B cell (primary cell): Measurements from ENCODE around the gene CDC42SE1. TPM values are rescaled to one million over a fixed set of nuclear protein-coding genes. Genes with fewer than 3 reads are reported as not detected.

Experiments used
- ATAC-seq: fragments of 200-7000 bp; cut with Tn5 transposase; one replicate; pipeline ENCODE4 v1.10.0; 2021; ENCODE audit warnings: low read depth, mild to moderate bottlenecking, moderate number of reproducible peaks, moderate library complexity
- CTCF ChIA-PET: fragments of 350-600 bp; sonication (Branson Sonifier 250); formaldehyde crosslinking; loops from one replicate; lab custom pipeline; 2021; ENCODE audit warnings: antibody characterized with exemption, inconsistent platforms; lab: Charles Lee
- POLR2A ChIA-PET: fragments of 350-600 bp; sonication (Branson Sonifier 250); formaldehyde crosslinking; loops from one replicate; lab custom pipeline; 2021; ENCODE audit warnings: antibody characterized with exemption; lab: Charles Lee
- DNase-seq: peaks from one replicate; pipeline ENCODE4 v3.0.0; 2013
- H2AFZ ChIP-seq: 2 replicates; pipeline ENCODE4 v1.6.1; 2012; ENCODE audit warnings: mild to moderate bottlenecking, low read depth, low read length; ENCODE audit not compliant: insufficient read depth, poor library complexity, severe bottlenecking
- H3K27ac ChIP-seq, 2 donors: 1 replicate in 1 of 2; 2 replicates in 1 of 2; pipeline ENCODE4 v1.5.1; 2012 to 2013; ENCODE audit warnings: low read length in 2 of 2, mild to moderate bottlenecking in 2 of 2, moderate library complexity in 1 of 2
- H3K27me3 ChIP-seq, 4 experiments: fragments of 200-600 bp in 1 of 4; sonication (generic) in 1 of 4; replicated peaks in 1 of 4; 1 replicate in 2 of 4; 2 replicates in 2 of 4; pipeline versions ENCODE4 v1.6.1 to v1.7.0; 2013 to 2016; ENCODE audit warnings: low read length in 3 of 4, mild to moderate bottlenecking in 2 of 4, mixed read lengths in 1 of 4, moderate library complexity in 1 of 4; ENCODE audit not compliant: insufficient read depth in 4 of 4, control insufficient read depth in 3 of 4; ENCODE audit errors: control extremely low read depth in 1 of 4
- H3K36me3 ChIP-seq, 2 experiments: replicated peaks in 1 of 2; 1 replicate in 1 of 2; 2 replicates in 1 of 2; pipeline versions ENCODE4 v1.6.1 to v1.7.1; 2013; ENCODE audit warnings: low read length in 1 of 2; ENCODE audit not compliant: insufficient read depth in 2 of 2, control insufficient read depth in 1 of 2; ENCODE audit errors: control extremely low read depth in 1 of 2, extremely low read depth in 1 of 2
- H3K4me1 ChIP-seq, 2 donors: fragments of 200-600 bp in 1 of 2; sonication (generic) in 1 of 2; 1 replicate in 1 of 2; 2 replicates in 1 of 2; pipeline versions ENCODE4 v1.5.1 to v1.6.1; 2013 to 2017; ENCODE audit warnings: low read length in 2 of 2; ENCODE audit not compliant: control insufficient read depth in 2 of 2, insufficient read depth in 2 of 2
- H3K4me2 ChIP-seq: replicated peaks from 2 replicates; pipeline ENCODE3; 2012; ENCODE audit warnings: mild to moderate bottlenecking, low read depth, low read length; ENCODE audit not compliant: poor library complexity, severe bottlenecking
- H3K4me3 ChIP-seq, 5 experiments: fragments of 200-600 bp in 1 of 5; sonication (generic) in 1 of 5; 1 replicate in 3 of 5; 2 replicates in 2 of 5; pipeline versions ENCODE4 v1.5.1 to v1.7.0; 2011 to 2016; ENCODE audit warnings: low read length in 4 of 5, mild to moderate bottlenecking in 4 of 5, low read depth in 2 of 5, control low read depth in 1 of 5, moderate library complexity in 1 of 5; ENCODE audit not compliant: insufficient read depth in 1 of 5; ENCODE audit errors: control extremely low read depth in 1 of 5, extremely low read depth in 1 of 5
- H3K79me2 ChIP-seq: fragments of 200-600 bp; sonication (generic); one replicate; pipeline ENCODE4 v1.6.0; 2016; ENCODE audit warnings: low read length; ENCODE audit not compliant: control insufficient read depth, insufficient read depth
- H3K9ac ChIP-seq: fragments of 200-600 bp; sonication (generic); 2 replicates; pipeline ENCODE4 v1.6.1; 2017; ENCODE audit warnings: mild to moderate bottlenecking, low read length, moderate library complexity
- H3K9me3 ChIP-seq, 3 donors: one replicate each; pipeline versions ENCODE4 v1.6.1 to v1.7.1; 2013; ENCODE audit warnings: low read length in 2 of 3; ENCODE audit not compliant: control insufficient read depth in 2 of 3, insufficient read depth in 1 of 3; ENCODE audit errors: control extremely low read depth in 1 of 3
- H4K20me1 ChIP-seq: 2 replicates; pipeline ENCODE4 v1.6.0; 2012; ENCODE audit warnings: mild to moderate bottlenecking, low read length; ENCODE audit not compliant: insufficient read depth, control insufficient read depth, poor library complexity, severe bottlenecking
- H3K27ac Mint-ChIP-seq: one replicate; pipeline ENCODE4 v1.8.0; 2021; ENCODE audit warnings: mixed read lengths
- H3K27me3 Mint-ChIP-seq: one replicate; pipeline ENCODE4 v1.8.0; 2021; ENCODE audit warnings: mixed read lengths
- H3K4me1 Mint-ChIP-seq: one replicate; pipeline ENCODE4 v1.8.0; 2021; ENCODE audit warnings: mixed read lengths
- H3K4me3 Mint-ChIP-seq: one replicate; pipeline ENCODE4 v1.8.0; 2021; ENCODE audit warnings: mixed read lengths
- H3K9me3 Mint-ChIP-seq: one replicate; pipeline ENCODE4 v1.8.0; 2022; ENCODE audit warnings: mixed read lengths; ENCODE audit not compliant: insufficient read depth
- EZH2 ChIP-seq: IDR thresholded peaks from 2 replicates; pipeline ENCODE4 v1.6.1; 2012; ENCODE audit warnings: borderline replicate concordance, low read depth, mild to moderate bottlenecking, moderate library complexity, low read length; ENCODE audit not compliant: insufficient read depth, poor library complexity, severe bottlenecking
- WGBS: methylation state at CpG from one replicate; pipeline ENCODE4 v1.1.5; 2013; ENCODE audit warnings: missing lambda C conversion rate; ENCODE audit not compliant: insufficient coverage; 5-methylcytosine and 5-hydroxymethylcytosine counted together
- intact Hi-C: fragments of 100-400 bp; cut with micrococcal nuclease; formaldehyde crosslinking; loops from one replicate; pipeline ENCODE4 v1.10.0; 2022
- polyA plus RNA-seq: library from polyadenylated mRNA; depleted of rRNA; stranded (reverse); fragments of >200 nt; gene quantifications from 2 replicates; pipeline ENCODE4 v1.2.3, GENCODE V29; 2012
- total RNA-seq, 2 donors: library from RNA; stranded (reverse); fragments of 120-200 nt in 1 of 2; gene quantifications; 1 replicate in 1 of 2; 2 replicates in 1 of 2; pipeline versions ENCODE4 v1.2.3 to v1.2.4, GENCODE V29; 2013 to 2022
- TF ChIP-seq, protein P1 (sequence below): fragments of 200-600 bp; IDR thresholded peaks from one replicate; pipeline ENCODE4 v1.8.0; 2022; ENCODE audit warnings: antibody characterized with exemption, mild to moderate bottlenecking

CDC42SE1 gene
- total and polyA plus RNA-seq, 2 donors (not counting 1 experiment from before 2014, with no cell fraction given) = 238 to 366 TPM

DNA sequence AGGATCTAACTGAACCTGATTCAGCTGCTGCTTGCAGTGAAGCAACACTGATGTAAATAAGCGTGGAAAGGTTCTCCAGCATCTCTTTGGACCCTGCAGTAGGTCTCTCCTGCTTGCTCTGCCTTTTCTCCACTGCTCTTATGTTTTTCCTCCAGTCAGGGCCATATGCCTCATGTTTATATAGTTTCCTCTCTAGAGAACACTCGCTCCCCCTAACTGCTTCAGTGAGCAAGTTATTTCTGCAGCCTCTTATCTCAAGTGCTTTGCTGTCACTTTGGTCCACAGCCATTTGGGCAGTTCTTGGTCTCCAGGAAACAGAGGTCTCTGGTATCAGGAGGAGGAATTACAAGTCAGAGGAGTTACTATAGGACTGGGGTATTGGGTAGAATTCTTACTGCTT lies 45.9 kb downstream of the CDC42SE1 start:
- DNase-seq (no peak), ATAC-seq (no peak)
- H3K4me1 Mint-ChIP-seq = peaks cover 28% of the 10 kb centered on the region
- H3K4me2 ChIP-seq = no peak overlapping the region
- no peak overlapping the region for H3K27ac Mint-ChIP-seq
- H3K27me3 Mint-ChIP-seq = no peaks in the 10 kb centered on the region
- H4K20me1 ChIP-seq = no peaks in the 10 kb centered on the region
- H3K4me3 Mint-ChIP-seq = no peak overlapping the region
- TF ChIP-seq, protein P1, sequence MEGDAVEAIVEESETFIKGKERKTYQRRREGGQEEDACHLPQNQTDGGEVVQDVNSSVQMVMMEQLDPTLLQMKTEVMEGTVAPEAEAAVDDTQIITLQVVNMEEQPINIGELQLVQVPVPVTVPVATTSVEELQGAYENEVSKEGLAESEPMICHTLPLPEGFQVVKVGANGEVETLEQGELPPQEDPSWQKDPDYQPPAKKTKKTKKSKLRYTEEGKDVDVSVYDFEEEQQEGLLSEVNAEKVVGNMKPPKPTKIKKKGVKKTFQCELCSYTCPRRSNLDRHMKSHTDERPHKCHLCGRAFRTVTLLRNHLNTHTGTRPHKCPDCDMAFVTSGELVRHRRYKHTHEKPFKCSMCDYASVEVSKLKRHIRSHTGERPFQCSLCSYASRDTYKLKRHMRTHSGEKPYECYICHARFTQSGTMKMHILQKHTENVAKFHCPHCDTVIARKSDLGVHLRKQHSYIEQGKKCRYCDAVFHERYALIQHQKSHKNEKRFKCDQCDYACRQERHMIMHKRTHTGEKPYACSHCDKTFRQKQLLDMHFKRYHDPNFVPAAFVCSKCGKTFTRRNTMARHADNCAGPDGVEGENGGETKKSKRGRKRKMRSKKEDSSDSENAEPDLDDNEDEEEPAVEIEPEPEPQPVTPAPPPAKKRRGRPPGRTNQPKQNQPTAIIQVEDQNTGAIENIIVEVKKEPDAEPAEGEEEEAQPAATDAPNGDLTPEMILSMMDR = no peak
- no peak for TF ChIP-seq EZH2
- CTCF ChIA-PET = no interaction called here
- H3K27me3 ChIP-seq = no peaks in the 10 kb centered on the region
- H3K36me3 ChIP-seq = peaks cover 3 to 18% of the 10 kb centered on the region in 2 experiments
- WGBS = 52% methylated on average over 2 of the region's 2 CpGs
- no peak overlapping the region for H2AFZ ChIP-seq
- peaks cover 13% of the 10 kb centered on the region in 2 donors for H3K4me1 ChIP-seq
- peaks cover 73% of the 10 kb centered on the region for H3K79me2 ChIP-seq
- POLR2A ChIA-PET = no interaction called here
- H3K9me3 Mint-ChIP-seq = no peaks in the 10 kb centered on the region
- H3K9me3 ChIP-seq = no peaks in the 10 kb centered on the region
- no peak overlapping the region for H3K27ac ChIP-seq
- no peak overlapping the region for H3K9ac ChIP-seq
- intact Hi-C loops = no loop called here
- no peak overlapping the region for H3K4me3 ChIP-seq

GRCh38 chr1:151012684-151013471 lies 46.5 kb downstream of the CDC42SE1 start:
- Histone ChIP-seq H3K4me2 (no peak overlapping the region), H3K27ac (no peak overlapping the region), H3K9ac (no peak overlapping the region), H3K4me3 (no peak overlapping the region), H3K36me3 (peaks cover 3 to 12% of the 10 kb centered on the region in 2 experiments), H3K9me3 (no peaks in the 10 kb centered on the region), H2AFZ (no peak overlapping the region), H3K27me3 (no peaks in the 10 kb centered on the region), H3K4me1 (peaks cover 14 to 15% of the 10 kb centered on the region in 2 donors), H3K79me2 (peaks cover 69% of the 10 kb centered on the region), H4K20me1 (no peaks in the 10 kb centered on the region)
- no peak overlapping the region for H3K4me3 Mint-ChIP-seq
- no peak for TF ChIP-seq EZH2
- TF ChIP-seq, protein P1 = no peak
- 94% methylated on average over 5 of the region's 14 CpGs for WGBS
- peaks cover 33% of the 10 kb centered on the region for H3K4me1 Mint-ChIP-seq
- intact Hi-C loops = no loop called here
- no peaks in the 10 kb centered on the region for H3K27me3 Mint-ChIP-seq
- no peaks in the 10 kb centered on the region for H3K9me3 Mint-ChIP-seq
- no peak for ATAC-seq
- CTCF ChIA-PET = interaction anchor here (1.2 kb wide), 1 partner anchor 12 kb away, joined by 3 read pairs; no protein-coding TSS in a partner anchor
- no peak for DNase-seq
- H3K27ac Mint-ChIP-seq = no peak overlapping the region
- POLR2A ChIA-PET = no interaction called here
